ENCODE results near the gene MAN1C1.

MAN1C1 gene

GRCh38 chr1:25571522-25571970 lies 45.0 kb upstream of the MAN1C1 start:
- no peak overlapping the region for H3K27ac ChIP-seq

GRCh38 chr1:25572107-25572506 lies 44.5 kb upstream of the MAN1C1 start:
- TF ChIP-seq ZFX (IDR thresholded peaks at IDR 0.05) (no peak), CTCF (conservative IDR thresholded peaks at IDR 0.05) (no peak)
- H3K27ac ChIP-seq = no peak overlapping the region

More at GRCh38 chr1:25571522-25571970, 45.0 kb upstream of the MAN1C1 start:
- no peak for TF ChIP-seq ZFX (IDR thresholded peaks at IDR 0.05)
- no peak for TF ChIP-seq CTCF (conservative IDR thresholded peaks at IDR 0.05)

GRCh38 chr1:25572708-25573590 lies 43.6 kb upstream of the MAN1C1 start:
- H3K27ac ChIP-seq = no peak overlapping the region
- TF ChIP-seq ZFX (IDR thresholded peaks at IDR 0.05) (no peak), CTCF (conservative IDR thresholded peaks at IDR 0.05) (peak; percentile 61)

- no peak for TF ChIP-seq CTCF (conservative IDR thresholded peaks at IDR 0.05)
- no peak for TF ChIP-seq ZFX (IDR thresholded peaks at IDR 0.05)
Observed at GRCh38 chr1:25573591-25573930, 43.0 kb upstream of the MAN1C1 start.

GRCh38 chr1:25573961-25574360 lies 42.6 kb upstream of the MAN1C1 start:
- TF ChIP-seq CTCF (conservative IDR thresholded peaks at IDR 0.05) (no peak), ZFX (IDR thresholded peaks at IDR 0.05) (no peak)
- H3K27ac ChIP-seq = no peak overlapping the region

More at GRCh38 chr1:25573591-25573930, 43.0 kb upstream of the MAN1C1 start:
- H3K27ac ChIP-seq = no peak overlapping the region

GRCh38 chr1:25575191-25575590 lies 41.4 kb upstream of the MAN1C1 start:
- TF ChIP-seq ZFX (IDR thresholded peaks at IDR 0.05) (no peak), CTCF (conservative IDR thresholded peaks at IDR 0.05) (no peak)

GRCh38 chr1:25576459-25577133 lies 40.0 kb upstream of the MAN1C1 start:
- no peak overlapping the region for H3K27ac ChIP-seq

More at GRCh38 chr1:25575191-25575590, 41.4 kb upstream of the MAN1C1 start:
- no peak overlapping the region for H3K27ac ChIP-seq

More at GRCh38 chr1:25576459-25577133, 40.0 kb upstream of the MAN1C1 start:
- TF ChIP-seq ZFX (IDR thresholded peaks at IDR 0.05) (no peak), CTCF (conservative IDR thresholded peaks at IDR 0.05) (no peak)

All from C4-2B (cell line).